Tibial nerve (tissue), 4 donors: ENCODE data around the gene CLCN1. TPM values are rescaled to one million over a fixed set of nuclear protein-coding genes. Genes with fewer than 3 reads are reported as not detected.

Source experiments
- DNase-seq, 2 donors: peaks; one replicate each; pipeline ENCODE4 v3.0.0-alpha.2; 2019; ENCODE audit warnings: low spot score in 2 of 2
- H3K27ac ChIP-seq, 4 donors: fragments of 200-600 bp; sonication (generic) in 3 of 4; one replicate each; pipeline ENCODE4 v1.5.1; 2017 to 2019; ENCODE audit warnings: mild to moderate bottlenecking in 1 of 4
- H3K27me3 ChIP-seq, 2 donors: fragments of 200-600 bp; sonication (generic) in 1 of 2; one replicate each; pipeline versions ENCODE4 v1.5.1 to v1.6.0; 2017 to 2019
- H3K36me3 ChIP-seq, 3 donors: fragments of 200-600 bp; sonication (generic); one replicate each; pipeline ENCODE4 v1.5.1; 2018 to 2019
- H3K4me1 ChIP-seq, 4 donors: fragments of 200-600 bp; sonication (generic) in 3 of 4; one replicate each; pipeline ENCODE4 v1.5.1; 2017 to 2019
- H3K4me3 ChIP-seq, 4 donors: fragments of 200-600 bp; sonication (generic) in 3 of 4; one replicate each; pipeline ENCODE4 v1.5.1; 2017 to 2019; ENCODE audit warnings: mild to moderate bottlenecking in 1 of 4, moderate library complexity in 1 of 4
- H3K9me3 ChIP-seq, 4 donors: fragments of 200-600 bp; sonication (generic) in 3 of 4; one replicate each; pipeline ENCODE4 v1.5.1; 2017 to 2019
- EP300 ChIP-seq, 2 donors: sonication (generic); formaldehyde crosslinking; IDR thresholded peaks; one replicate each; pipeline ENCODE4 v1.6.1; 2017; ENCODE audit warnings: antibody characterized with exemption in 2 of 2, mild to moderate bottlenecking in 1 of 2
- POLR2A ChIP-seq, 2 donors: fragments of 450-650 bp; IDR thresholded peaks; one replicate each; pipeline ENCODE4 v1.6.1; 2017; ENCODE audit warnings: antibody characterized with exemption in 2 of 2, mild to moderate bottlenecking in 2 of 2, moderate library complexity in 2 of 2
- WGBS, 2 donors: methylation state at CpG; one replicate each; pipeline ENCODE4 v1.1.5; 2018; 5-methylcytosine and 5-hydroxymethylcytosine counted together
- total RNA-seq, 4 donors: library from RNA; depleted of rRNA; stranded (reverse); fragments of >200 nt; gene quantifications; one replicate each; pipeline ENCODE4 v1.1.0, GENCODE V29; 2016
- TF ChIP-seq, protein P1 (sequence below), 5 experiments: fragments of 200-600 bp in 3 of 5; fragments of 450-650 bp in 2 of 5; sonication (generic) in 3 of 5; IDR thresholded peaks; one replicate each; pipeline ENCODE4 v1.5.1; 2016 to 2019; ENCODE audit warnings: antibody characterized with exemption in 5 of 5, mild to moderate bottlenecking in 3 of 5, moderate library complexity in 2 of 5

Gene CLCN1
- total RNA-seq, 4 donors from 2014 or later, result not detected

DNA sequence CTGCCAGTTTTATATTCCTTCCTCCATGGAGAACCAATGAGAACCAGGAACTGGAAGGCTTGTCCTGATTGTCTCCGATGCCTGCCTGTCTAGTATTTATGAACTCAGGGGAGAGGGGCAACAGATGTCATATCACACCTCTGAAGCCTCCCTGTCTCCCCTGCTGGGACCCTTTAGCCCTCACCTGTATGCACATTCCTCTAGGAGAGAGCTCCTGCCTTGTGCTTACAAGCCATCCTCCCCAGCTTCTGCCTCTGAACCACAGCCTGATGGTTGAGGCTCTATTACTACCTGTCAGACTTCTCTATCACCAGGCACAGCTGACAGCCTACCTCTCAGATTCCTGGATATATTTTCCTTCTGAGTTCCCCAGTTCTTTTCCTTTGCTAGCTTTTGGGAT is 52.5 kb downstream of the CLCN1 start:
- Histone ChIP-seq H3K27me3 (peaks cover 0 to 10% of the 10 kb centered on the region in 2 donors), H3K9me3 (no peaks in the 10 kb centered on the region), H3K36me3 (no peaks in the 10 kb centered on the region), H3K27ac (no peak overlapping the region), H3K4me1 (peaks cover 0 to 11% (median 0%) of the 10 kb centered on the region in 4 donors), H3K4me3 (no peak overlapping the region)
- WGBS, 2 donors, result 94% methylated on average over 1 of the region's 1 CpG
- TF ChIP-seq EP300 (IDR thresholded peaks at IDR 0.05) (no peak), POLR2A (IDR thresholded peaks at IDR 0.05) (no peak)
- TF ChIP-seq, protein P1, sequence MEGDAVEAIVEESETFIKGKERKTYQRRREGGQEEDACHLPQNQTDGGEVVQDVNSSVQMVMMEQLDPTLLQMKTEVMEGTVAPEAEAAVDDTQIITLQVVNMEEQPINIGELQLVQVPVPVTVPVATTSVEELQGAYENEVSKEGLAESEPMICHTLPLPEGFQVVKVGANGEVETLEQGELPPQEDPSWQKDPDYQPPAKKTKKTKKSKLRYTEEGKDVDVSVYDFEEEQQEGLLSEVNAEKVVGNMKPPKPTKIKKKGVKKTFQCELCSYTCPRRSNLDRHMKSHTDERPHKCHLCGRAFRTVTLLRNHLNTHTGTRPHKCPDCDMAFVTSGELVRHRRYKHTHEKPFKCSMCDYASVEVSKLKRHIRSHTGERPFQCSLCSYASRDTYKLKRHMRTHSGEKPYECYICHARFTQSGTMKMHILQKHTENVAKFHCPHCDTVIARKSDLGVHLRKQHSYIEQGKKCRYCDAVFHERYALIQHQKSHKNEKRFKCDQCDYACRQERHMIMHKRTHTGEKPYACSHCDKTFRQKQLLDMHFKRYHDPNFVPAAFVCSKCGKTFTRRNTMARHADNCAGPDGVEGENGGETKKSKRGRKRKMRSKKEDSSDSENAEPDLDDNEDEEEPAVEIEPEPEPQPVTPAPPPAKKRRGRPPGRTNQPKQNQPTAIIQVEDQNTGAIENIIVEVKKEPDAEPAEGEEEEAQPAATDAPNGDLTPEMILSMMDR (IDR thresholded peaks at IDR 0.05), result no peak
- DNase-seq, result no peak

DNA sequence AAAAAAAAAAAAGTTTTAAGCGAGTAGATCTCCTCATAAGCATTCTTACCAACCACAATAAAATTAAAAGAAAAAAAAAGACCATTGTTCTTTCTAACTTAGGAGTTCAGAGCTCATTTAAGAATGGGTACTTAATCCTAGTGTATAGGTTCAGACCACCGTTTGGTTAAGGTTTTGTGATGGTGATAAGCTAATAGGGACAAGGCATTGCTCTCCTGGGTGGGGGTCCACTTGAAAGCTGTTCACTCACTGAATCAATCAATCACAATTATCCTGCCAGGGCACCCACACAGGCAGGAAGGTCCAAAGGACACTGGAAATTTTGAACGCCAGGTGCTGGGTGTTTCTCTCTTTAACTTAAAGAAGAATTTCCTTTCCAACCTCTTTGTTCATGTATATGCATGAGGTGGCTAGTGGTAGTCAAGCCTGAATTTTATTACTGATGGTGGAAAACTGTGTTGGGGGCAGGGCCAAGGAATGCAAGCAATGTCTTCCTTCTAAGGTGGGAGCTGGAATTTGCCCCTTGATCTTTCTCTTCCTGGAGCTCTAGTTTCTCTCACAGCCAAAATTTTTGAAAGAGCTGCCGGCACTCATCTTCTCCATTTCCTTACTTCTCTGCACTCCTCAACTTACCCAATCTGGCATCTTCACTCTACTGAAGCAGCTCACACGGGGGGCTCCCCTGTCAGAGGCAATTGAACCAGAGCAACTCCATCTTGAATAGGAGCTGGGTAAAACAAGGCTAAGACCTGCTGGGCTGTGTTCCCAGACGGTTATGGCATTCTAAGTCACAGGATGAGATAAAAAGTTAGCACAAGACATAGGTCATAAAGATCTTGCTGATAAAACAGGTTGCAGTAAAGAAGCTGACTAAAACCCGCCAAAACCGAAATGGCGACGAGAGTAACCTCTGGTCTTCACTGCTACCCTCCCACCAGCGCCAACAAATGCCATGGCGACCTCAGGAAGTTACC is 54.1 kb downstream of the CLCN1 start:
- H3K27ac ChIP-seq, result no peak overlapping the region
- TF ChIP-seq POLR2A (IDR thresholded peaks at IDR 0.05), result no peak
- TF ChIP-seq, protein P1 (IDR thresholded peaks at IDR 0.05), result no peak
- no peak for TF ChIP-seq EP300 (IDR thresholded peaks at IDR 0.05)
- H3K9me3 ChIP-seq, result no peaks in the 10 kb centered on the region
- no peak for DNase-seq
- no peaks in the 10 kb centered on the region for H3K36me3 ChIP-seq
- no peak overlapping the region for H3K4me3 ChIP-seq
- H3K27me3 ChIP-seq, result no peaks in the 10 kb centered on the region
- H3K4me1 ChIP-seq, result peaks cover 0 to 11% (median 2%) of the 10 kb centered on the region in 4 donors
- 77 to 82% methylated on average over 12 of the region's 12 CpGs for WGBS, 2 donors

DNA sequence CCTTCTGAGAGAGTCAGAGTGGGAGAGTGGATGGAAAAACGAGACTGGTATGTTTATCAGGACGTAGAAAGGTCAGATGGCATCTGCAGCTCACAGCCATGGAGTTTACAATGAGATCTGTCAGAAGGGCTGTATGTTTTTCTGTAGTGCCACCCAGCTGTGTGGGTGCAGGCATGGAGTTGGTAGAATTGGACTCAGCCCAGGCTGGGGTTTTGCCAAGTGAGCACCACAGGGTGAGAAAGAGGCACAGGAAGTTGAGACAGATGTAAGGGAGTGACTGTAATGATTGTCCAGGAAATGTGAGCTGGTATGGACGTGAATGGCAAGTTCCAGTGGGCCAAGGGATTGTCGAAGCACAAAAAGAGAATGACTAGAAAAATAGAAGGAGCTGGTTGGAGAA is 56.2 kb downstream of the CLCN1 start:
- DNase-seq, result peak; percentile 49 to 67
- Histone ChIP-seq H3K9me3 (no peaks in the 10 kb centered on the region), H3K4me1 (peaks cover 0 to 18% (median 6%) of the 10 kb centered on the region in 4 donors), H3K27ac (peak overlapping the region in 2 of 4 donors; percentile 18 to 40), H3K4me3 (no peak overlapping the region), H3K27me3 (no peaks in the 10 kb centered on the region), H3K36me3 (no peaks in the 10 kb centered on the region)
- WGBS, 2 donors, result 30 to 38% methylated on average over 4 of the region's 4 CpGs
- TF ChIP-seq EP300 (IDR thresholded peaks at IDR 0.05) (peak in 1 of 2 donors; percentile 55), POLR2A (IDR thresholded peaks at IDR 0.05) (no peak)
- TF ChIP-seq, protein P1 (IDR thresholded peaks at IDR 0.05), result peak in 1 of 5 experiments; percentile 3

DNA sequence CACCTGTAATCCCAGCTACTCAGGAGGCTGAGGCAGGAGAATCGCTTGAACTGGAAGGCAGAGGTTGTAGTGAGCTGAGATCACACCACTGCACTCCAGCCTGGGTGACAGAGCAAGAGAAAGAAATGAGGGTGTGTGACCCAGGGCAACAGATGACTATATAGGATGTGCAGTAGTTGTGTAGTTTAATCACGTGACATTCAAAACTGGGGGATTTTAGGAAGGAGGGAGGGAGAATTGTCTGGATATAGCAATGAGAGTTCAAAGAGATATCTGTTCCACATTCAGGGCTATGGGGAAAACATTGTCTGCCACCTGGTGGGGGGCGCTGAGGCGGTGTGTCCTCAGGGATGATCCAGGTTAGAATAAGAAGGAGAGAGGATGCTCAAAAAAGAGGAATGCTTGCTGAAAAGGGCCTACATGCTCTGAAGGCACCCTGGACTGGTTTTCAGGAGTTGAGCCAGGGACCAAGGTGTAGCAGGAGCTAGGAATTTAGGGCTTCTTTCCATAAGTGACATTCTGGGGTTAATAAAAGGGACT is 57.4 kb downstream of the CLCN1 start:
- Histone ChIP-seq H3K27ac (no peak overlapping the region), H3K9me3 (no peaks in the 10 kb centered on the region), H3K4me3 (no peak overlapping the region), H3K36me3 (no peaks in the 10 kb centered on the region), H3K4me1 (peaks cover 0 to 18% (median 6%) of the 10 kb centered on the region in 4 donors), H3K27me3 (no peaks in the 10 kb centered on the region)
- no peak for DNase-seq
- WGBS, 2 donors, result 83 to 85% methylated on average over 4 of the region's 4 CpGs
- TF ChIP-seq, protein P1 (IDR thresholded peaks at IDR 0.05), result no peak
- no peak for TF ChIP-seq POLR2A (IDR thresholded peaks at IDR 0.05)
- TF ChIP-seq EP300 (IDR thresholded peaks at IDR 0.05), result no peak

DNA sequence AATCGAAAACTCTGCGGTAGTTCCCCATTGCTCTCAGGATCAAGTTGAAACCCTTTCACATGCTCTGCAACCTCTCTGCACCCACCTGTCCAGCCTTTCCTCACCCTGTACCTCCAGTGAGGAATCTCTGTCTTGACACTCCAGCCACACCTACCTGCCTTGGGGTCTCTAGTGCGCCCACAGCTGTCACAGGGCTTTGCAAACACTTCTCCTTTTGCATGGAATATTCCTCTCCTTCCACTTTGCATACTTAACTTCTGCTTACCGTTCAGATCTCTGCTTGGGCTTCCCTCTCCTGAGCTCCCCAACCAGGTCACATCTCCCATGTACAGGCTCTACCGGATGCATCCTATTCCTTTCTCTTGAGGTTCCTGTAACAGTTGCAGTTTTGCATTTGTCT is 58.6 kb downstream of the CLCN1 start:
- H3K9me3 ChIP-seq, result no peaks in the 10 kb centered on the region
- H3K4me3 ChIP-seq, result no peak overlapping the region
- no peak for DNase-seq
- peaks cover 0 to 29% (median 8%) of the 10 kb centered on the region in 4 donors for H3K4me1 ChIP-seq
- WGBS, 2 donors, result 77 to 80% methylated on average over 5 of the region's 5 CpGs
- TF ChIP-seq, protein P1 (IDR thresholded peaks at IDR 0.05), result no peak
- no peak for TF ChIP-seq EP300 (IDR thresholded peaks at IDR 0.05)
- TF ChIP-seq POLR2A (IDR thresholded peaks at IDR 0.05), result no peak
- H3K36me3 ChIP-seq, result no peaks in the 10 kb centered on the region
- H3K27me3 ChIP-seq, result no peaks in the 10 kb centered on the region
- peak overlapping the region in 2 of 4 donors; percentile 15 to 37 for H3K27ac ChIP-seq
